Panc1 (cell line): ENCODE measurements around the gene MEGF11. TPM values are rescaled to one million over a fixed set of nuclear protein-coding genes. Genes with fewer than 3 reads are reported as not detected.

Experiments
- ATAC-seq: fragments of 200-7000 bp; cut with Tn5 transposase; 2 replicates; pipeline ENCODE4 v1.9.1; 2020; ENCODE audit warnings: mild to moderate bottlenecking, moderate library complexity
- BruUV-seq: library from RNA; stranded (reverse); fragments of 400-500 nt; replicated peaks from 2 replicates; lab custom pipeline; 2021; lab: Mats Ljungman, UMichigan
- CTCF ChIA-PET: fragments of 300-600 bp; sonication (Branson Sonifier 250); formaldehyde crosslinking; loops from one replicate; lab custom pipeline; 2022; ENCODE audit warnings: antibody characterized with exemption; lab: Charles Lee
- POLR2A ChIA-PET: fragments of 300-600 bp; sonication (Branson Sonifier 250); formaldehyde crosslinking; loops from one replicate; lab custom pipeline; 2022; ENCODE audit warnings: antibody characterized with exemption; lab: Charles Lee
- DNase-seq: peaks from one replicate; pipeline ENCODE4 v3.0.0-alpha.2; 2010; ENCODE audit warnings: low read depth, low spot score
- H3K27ac ChIP-seq: 2 replicates; pipeline ENCODE4 v1.5.1; 2011; ENCODE audit warnings: mild to moderate bottlenecking, low read length, inconsistent platforms
- H3K27me3 ChIP-seq: fragments of 200-500 bp; sonication (Bioruptor generic); 2 replicates; pipeline ENCODE4 v1.6.0; 2014; ENCODE audit warnings: low read length, inconsistent platforms; ENCODE audit not compliant: control insufficient read depth, insufficient read depth
- H3K36me3 ChIP-seq: fragments of 200-500 bp; sonication (Bioruptor generic); 2 replicates; pipeline ENCODE4 v1.5.1; 2014; ENCODE audit warnings: inconsistent platforms, mild to moderate bottlenecking, low read length, moderate library complexity; ENCODE audit not compliant: control insufficient read depth, insufficient read depth
- H3K4me1 ChIP-seq: 2 replicates; pipeline ENCODE4 v1.5.1; 2011; ENCODE audit warnings: inconsistent platforms, mild to moderate bottlenecking, low read length, moderate library complexity; ENCODE audit not compliant: control insufficient read depth, insufficient read depth
- H3K4me3 ChIP-seq, 2 experiments: 2 replicates each; pipeline ENCODE4 v1.5.1; 2011 to 2012; ENCODE audit warnings: low read depth in 2 of 2, low read length in 2 of 2, mild to moderate bottlenecking in 2 of 2, inconsistent platforms in 1 of 2, moderate library complexity in 1 of 2
- H3K9me3 ChIP-seq: fragments of 200-500 bp; sonication (Bioruptor generic); 2 replicates; pipeline ENCODE4 v1.5.1; 2014; ENCODE audit warnings: low read depth, mild to moderate bottlenecking, inconsistent platforms, low read length, moderate library complexity; ENCODE audit not compliant: control insufficient read depth, insufficient read depth
- CTCF ChIP-seq: fragments of 450-650 bp; IDR thresholded peaks from 2 replicates; pipeline ENCODE4 v1.5.1; 2017; ENCODE audit warnings: mild to moderate bottlenecking
- POLR2AphosphoS5 ChIP-seq: IDR thresholded peaks from 2 replicates; pipeline ENCODE4 v1.6.1; 2012; ENCODE audit warnings: mild to moderate bottlenecking, low read depth, low read length, moderate library complexity
- REST ChIP-seq, 2 experiments: IDR thresholded peaks; 2 replicates each; pipeline ENCODE4 v1.6.1; 2011 to 2012; ENCODE audit warnings: low read depth in 2 of 2, control low read depth in 1 of 2, low read length in 1 of 2, mild to moderate bottlenecking in 1 of 2, moderate library complexity in 1 of 2; ENCODE audit not compliant: insufficient read depth in 1 of 2
- SIN3A ChIP-seq: IDR thresholded peaks from 2 replicates; pipeline ENCODE4 v1.6.1; 2012; ENCODE audit warnings: low read depth, mild to moderate bottlenecking, low read length, moderate library complexity, borderline replicate concordance; ENCODE audit not compliant: insufficient read depth
- TCF7L2 ChIP-seq: IDR thresholded peaks from 2 replicates; pipeline ENCODE4 v1.6.1; 2011; ENCODE audit warnings: mild to moderate bottlenecking, low read depth, low read length, inconsistent platforms
- in situ Hi-C: cut with HindIII; loops from 2 replicates; pipeline ENCODE4 v1.10.0; 2016; ENCODE audit warnings: low sequenced_read_pairs, low pct_unique_long_range_greater_than_20kb
- intact Hi-C: fragments of 100-400 bp; cut with micrococcal nuclease; formaldehyde crosslinking; loops from one replicate; pipeline ENCODE4 v1.10.0; 2022; ENCODE audit not compliant: unreplicated experiment
- total RNA-seq: library from RNA; stranded (reverse); gene quantifications from one replicate; pipeline ENCODE4 v1.2.1, GENCODE V29; 2021; ENCODE audit not compliant: unreplicated experiment

MEGF11 gene
- total RNA-seq, 1 experiment from 2014 or later = 0.95 TPM

- Histone ChIP-seq H3K36me3 (no peaks in the 10 kb centered on the region), H3K4me3 (no peak overlapping the region), H3K4me1 (no peaks in the 10 kb centered on the region), H3K9me3 (no peaks in the 10 kb centered on the region), H3K27me3 (peaks cover 9% of the 10 kb centered on the region), H3K27ac (no peak overlapping the region)
- BruUV-seq = no TSS peak
- in situ Hi-C loops = no loop called here
- intact Hi-C loops = loop anchor here (10.0 kb wide), 1 partner anchor 208 kb away; no protein-coding TSS in a partner anchor
- no peak for ATAC-seq
- POLR2A ChIA-PET = no interaction called here
- no peak for DNase-seq
- TF ChIP-seq REST (IDR thresholded peaks at IDR 0.05; ENCODE audit: insufficient read depth in 1 of 2, low read depth in 2 of 2, low read length in 1 of 2) (no peak), TCF7L2 (no peak), CTCF (no peak), SIN3A (no peak), POLR2AphosphoS5 (no peak)
- CTCF ChIA-PET = no interaction called here
These were observed 267.1 kb downstream of the MEGF11 start for GRCh38 chr15:65986416-65986815.

GRCh38 chr15:65985387-65985786 lies 268.2 kb downstream of the MEGF11 start:
- ChIA-PET POLR2A (no interaction called here), CTCF (interaction anchor here (0.6 kb wide), 1 partner anchor 97 kb away, joined by 3 read pairs; no protein-coding TSS in a partner anchor)
- Histone ChIP-seq H3K9me3 (no peaks in the 10 kb centered on the region), H3K4me3 (no peak overlapping the region), H3K36me3 (no peaks in the 10 kb centered on the region), H3K4me1 (no peaks in the 10 kb centered on the region), H3K27me3 (peaks cover 9% of the 10 kb centered on the region), H3K27ac (no peak overlapping the region)
- no TSS peak for BruUV-seq
- no peak for ATAC-seq
- in situ Hi-C loops (no loop called here), intact Hi-C loops (loop anchor here (10.0 kb wide), 1 partner anchor 209 kb away; no protein-coding TSS in a partner anchor)
- DNase-seq = no peak
- TF ChIP-seq REST (IDR thresholded peaks at IDR 0.05; ENCODE audit: insufficient read depth in 1 of 2, low read depth in 2 of 2, low read length in 1 of 2) (no peak), CTCF (no peak), TCF7L2 (no peak), POLR2AphosphoS5 (no peak), SIN3A (no peak)
